Thyroid gland (tissue), 4 donors: ENCODE results near the gene CRB1.

ENCODE experiments used
- CTCF ChIP-seq, 6 experiments: fragments of 200-600 bp in 3 of 6; fragments of 450-650 bp in 3 of 6; sonication (generic) in 3 of 6; IDR thresholded peaks; one replicate each; pipeline ENCODE4 v1.5.1; 2016 to 2019; ENCODE audit warnings: antibody characterized with exemption in 6 of 6, mild to moderate bottlenecking in 2 of 6, inconsistent platforms in 1 of 6, moderate library complexity in 1 of 6
- POLR2A ChIP-seq, 2 donors: fragments of 450-650 bp; IDR thresholded peaks; one replicate each; pipeline ENCODE4 v1.6.1; 2017; ENCODE audit warnings: antibody characterized with exemption in 2 of 2, mild to moderate bottlenecking in 2 of 2, moderate library complexity in 1 of 2

GRCh38 chr1:197519741-197520334 lies 251.8 kb downstream of the CRB1 start:
- TF ChIP-seq CTCF (IDR thresholded peaks at IDR 0.05): peak in 3 of 6 experiments; percentile 30 to 41 (median 35)
- no peak for TF ChIP-seq POLR2A (IDR thresholded peaks at IDR 0.05)
